Esophagus muscularis mucosa (tissue), 4 donors: ENCODE results near the gene HS6ST1. TPM values are rescaled to one million over a fixed set of nuclear protein-coding genes. Genes with fewer than 3 reads are reported as not detected.

Experiments used
- DNase-seq: peaks from one replicate; pipeline ENCODE4 v3.0.0-alpha.2; 2017; ENCODE audit errors: extremely low spot score
- H3K27ac ChIP-seq, 4 donors: fragments of 200-600 bp; sonication (generic); replicated peaks in 1 of 4; 1 replicate in 3 of 4; 2 replicates in 1 of 4; pipeline ENCODE4 v1.5.1; 2016 to 2019; ENCODE audit warnings: mild to moderate bottlenecking in 1 of 4
- H3K27me3 ChIP-seq, 4 donors: fragments of 200-600 bp; sonication (generic); one replicate each; pipeline versions ENCODE4 v1.5.1 to v1.6.0; 2016 to 2019
- H3K36me3 ChIP-seq, 4 donors: fragments of 200-600 bp; sonication (generic); one replicate each; pipeline ENCODE4 v1.5.1; 2016 to 2019
- H3K4me1 ChIP-seq, 4 donors: fragments of 200-600 bp; sonication (generic); one replicate each; pipeline ENCODE4 v1.5.1; 2016 to 2019
- H3K4me3 ChIP-seq, 4 donors: fragments of 200-600 bp; sonication (generic); 1 replicate in 2 of 4; 2 replicates in 2 of 4; pipeline ENCODE4 v1.5.1; 2016 to 2019; ENCODE audit warnings: mild to moderate bottlenecking in 4 of 4, moderate library complexity in 1 of 4
- H3K9me3 ChIP-seq, 4 donors: fragments of 200-600 bp; sonication (generic); 1 replicate in 3 of 4; 2 replicates in 1 of 4; pipeline ENCODE4 v1.5.1; 2016 to 2019
- CTCF ChIP-seq, 3 experiments: fragments of 200-600 bp in 2 of 3; fragments of 450-650 bp in 1 of 3; sonication (generic) in 2 of 3; IDR thresholded peaks; one replicate each; pipeline ENCODE4 v1.5.1; 2017 to 2019; ENCODE audit warnings: antibody characterized with exemption in 3 of 3, mild to moderate bottlenecking in 2 of 3, moderate library complexity in 1 of 3
- EP300 ChIP-seq: sonication (generic); formaldehyde crosslinking; IDR thresholded peaks from one replicate; pipeline ENCODE4 v1.6.1; 2017; ENCODE audit warnings: antibody characterized with exemption
- POLR2A ChIP-seq: fragments of 450-650 bp; IDR thresholded peaks from one replicate; pipeline ENCODE4 v1.6.1; 2017; ENCODE audit warnings: antibody characterized with exemption, moderate library complexity, mild to moderate bottlenecking, low read depth
- POLR2AphosphoS5 ChIP-seq, 2 donors: sonication (generic); formaldehyde crosslinking; IDR thresholded peaks; one replicate each; pipeline ENCODE4 v1.6.1; 2017; ENCODE audit warnings: antibody characterized with exemption in 2 of 2
- WGBS: methylation state at CpG from one replicate; pipeline ENCODE4 v1.1.5; 2018; 5-methylcytosine and 5-hydroxymethylcytosine counted together
- intact Hi-C: fragments of 100-400 bp; cut with DNase I; formaldehyde crosslinking; loops from one replicate; pipeline ENCODE4 v1.15.1; 2023
- total RNA-seq, 4 donors: library from RNA; depleted of rRNA; stranded (reverse); fragments of >200 nt; gene quantifications; one replicate each; pipeline versions ENCODE4 v1.1.0 to v1.2.1, GENCODE V29; 2016

Gene HS6ST1
- total RNA-seq, 4 donors from 2014 or later, result 17.4 to 62.2 (median 38.5) TPM

GRCh38 chr2:128310761-128311160, 7.9 kb downstream of the HS6ST1 start:
- no peaks in the 10 kb centered on the region for H3K27me3 ChIP-seq
- TF ChIP-seq CTCF (IDR thresholded peaks at IDR 0.05) (no peak), POLR2AphosphoS5 (IDR thresholded peaks at IDR 0.05) (no peak), EP300 (no peak), POLR2A (no peak)
- no peak for DNase-seq
- no peak overlapping the region for H3K4me3 ChIP-seq
- H3K27ac ChIP-seq, result no peak overlapping the region
- H3K4me1 ChIP-seq, result peaks cover 60 to 93% (median 82%) of the 10 kb centered on the region in 4 donors
- WGBS, result 77% methylated on average over 4 of the region's 4 CpGs
- intact Hi-C loops, result no loop called here
- H3K36me3 ChIP-seq, result peaks cover 0 to 11% (median 5%) of the 10 kb centered on the region in 4 donors
- H3K9me3 ChIP-seq, result no peaks in the 10 kb centered on the region

GRCh38 chr2:128310094-128310716, 8.5 kb downstream of the HS6ST1 start:
- H3K36me3 ChIP-seq, result peaks cover 0 to 8% (median 4%) of the 10 kb centered on the region in 4 donors
- no peaks in the 10 kb centered on the region for H3K9me3 ChIP-seq
- H3K27ac ChIP-seq, result peak overlapping the region in 1 of 4 donors; percentile 55
- H3K4me3 ChIP-seq, result no peak overlapping the region
- TF ChIP-seq CTCF (IDR thresholded peaks at IDR 0.05) (no peak), POLR2A (no peak), POLR2AphosphoS5 (IDR thresholded peaks at IDR 0.05) (no peak), EP300 (no peak)
- no peak for DNase-seq
- intact Hi-C loops, result no loop called here
- H3K27me3 ChIP-seq, result no peaks in the 10 kb centered on the region
- 91% methylated on average over 7 of the region's 12 CpGs for WGBS
- peaks cover 61 to 93% (median 82%) of the 10 kb centered on the region in 4 donors for H3K4me1 ChIP-seq

- no peak for DNase-seq
- 73% methylated on average over 13 of the region's 19 CpGs for WGBS
- H3K36me3 ChIP-seq, result peaks cover 0 to 5% (median 3%) of the 10 kb centered on the region in 4 donors
- intact Hi-C loops, result loop anchor here (5.0 to 10.0 kb wide), 2 partner anchors 75 to 127 kb away; no protein-coding TSS in a partner anchor
- no peaks in the 10 kb centered on the region for H3K27me3 ChIP-seq
- peak overlapping the region in 2 of 4 donors; percentile 51 to 55 for H3K27ac ChIP-seq
- H3K9me3 ChIP-seq, result no peaks in the 10 kb centered on the region
- no peak overlapping the region for H3K4me3 ChIP-seq
- TF ChIP-seq CTCF (IDR thresholded peaks at IDR 0.05), result no peak
- peak in 1 of 2 donors; percentile 17 for TF ChIP-seq POLR2AphosphoS5 (IDR thresholded peaks at IDR 0.05)
- H3K4me1 ChIP-seq, result peaks cover 65 to 93% (median 82%) of the 10 kb centered on the region in 4 donors
These were observed 9.2 kb downstream of the HS6ST1 start for GRCh38 chr2:128309280-128310093.

- H3K27me3 ChIP-seq, result no peaks in the 10 kb centered on the region
- peaks cover 0 to 1% (median 0%) of the 10 kb centered on the region in 4 donors for H3K36me3 ChIP-seq
- no peak overlapping the region for H3K4me3 ChIP-seq
- DNase-seq, result no peak
- H3K27ac ChIP-seq, result peak overlapping the region in 1 of 4 donors; percentile 55
- intact Hi-C loops, result loop anchor here (5.0 to 10.0 kb wide), 2 partner anchors 74 to 127 kb away; no protein-coding TSS in a partner anchor
- no peak for TF ChIP-seq CTCF (IDR thresholded peaks at IDR 0.05)
- TF ChIP-seq EP300, result no peak
- no peak for TF ChIP-seq POLR2AphosphoS5 (IDR thresholded peaks at IDR 0.05)
- TF ChIP-seq POLR2A, result no peak
- no peaks in the 10 kb centered on the region for H3K9me3 ChIP-seq
- peaks cover 68 to 92% (median 81%) of the 10 kb centered on the region in 4 donors for H3K4me1 ChIP-seq
- 60% methylated on average over 1 of the region's 2 CpGs for WGBS
These were observed 9.8 kb downstream of the HS6ST1 start for GRCh38 chr2:128308889-128309279.
